Kidney (tissue), 14 donors: ENCODE results near the gene LMTK2. TPM values are rescaled to one million over a fixed set of nuclear protein-coding genes. Genes with fewer than 3 reads are reported as not detected.

Experiments
- DNase-seq, 5 donors: peaks; one replicate each; pipeline ENCODE4 v3.0.0-alpha.2; 2013 to 2020
- FAIRE-seq: peaks from 2 replicates; lab custom pipeline; 2012; peaks lifted over from hg19 to GRCh38; lab: Jason Lieb, UNC
- H3K27ac ChIP-seq, 2 donors: one replicate each; pipeline ENCODE4 v1.7.0; 2013; ENCODE audit warnings: low read depth in 2 of 2, low read length in 2 of 2, inconsistent platforms in 1 of 2
- H3K27me3 ChIP-seq: one replicate; pipeline ENCODE4 v1.7.1; 2013; ENCODE audit warnings: low read length, inconsistent platforms; ENCODE audit not compliant: control insufficient read depth, insufficient read depth
- H3K36me3 ChIP-seq, 3 donors: one replicate each; pipeline versions ENCODE4 v1.7.0 to v1.7.1; 2013; ENCODE audit warnings: low read length in 3 of 3, control low read depth in 1 of 3, inconsistent platforms in 1 of 3; ENCODE audit not compliant: insufficient read depth in 3 of 3, control insufficient read depth in 2 of 3
- H3K4me1 ChIP-seq, 3 donors: one replicate each; pipeline versions ENCODE4 v1.7.0 to v1.7.1; 2013; ENCODE audit warnings: low read length in 3 of 3, inconsistent platforms in 1 of 3, low read depth in 1 of 3; ENCODE audit not compliant: control insufficient read depth in 2 of 3, insufficient read depth in 2 of 3
- H3K4me3 ChIP-seq, 3 donors: one replicate each; pipeline versions ENCODE4 v1.7.0 to v1.8.1; 2013; ENCODE audit warnings: low read length in 3 of 3, control low read depth in 1 of 3, inconsistent platforms in 1 of 3
- H3K9ac ChIP-seq, 3 donors: one replicate each; pipeline versions ENCODE4 v1.7.0 to v1.7.1; 2013; ENCODE audit warnings: low read length in 3 of 3, control low read depth in 1 of 3, inconsistent platforms in 1 of 3
- H3K9me3 ChIP-seq, 3 donors: one replicate each; pipeline versions ENCODE4 v1.7.0 to v1.7.1; 2013; ENCODE audit warnings: low read length in 3 of 3, control low read depth in 1 of 3, inconsistent platforms in 1 of 3; ENCODE audit not compliant: control insufficient read depth in 2 of 3, insufficient read depth in 1 of 3
- intact Hi-C: fragments of 100-400 bp; cut with DNase I; formaldehyde crosslinking; loops from one replicate; pipeline ENCODE4 v1.11.1; 2022
- polyA plus RNA-seq: library from polyadenylated mRNA; stranded (reverse); fragments of 350-450 nt; fragmentation: Illumina TruSeq; extraction: RNeasy Lipid Tissue Mini Kit (QIAGEN cat#74804); gene quantifications from one replicate; pipeline ENCODE4 v1.2.3, GENCODE V29; 2014; ENCODE audit warnings: low read depth, low replicate concordance; ENCODE audit not compliant: insufficient read depth
- total RNA-seq: library from RNA; stranded (reverse); fragmentation: NEBNext Ultra II Directional; extraction: Animal tissue kit (Norgen Biotek cat#: 25700); gene quantifications from one replicate; pipeline ENCODE4 v1.2.1, GENCODE V29; 2021
- TF ChIP-seq, protein P1 (sequence below): IDR thresholded peaks from 3 replicates; pipeline ENCODE4 v1.5.1; 2012; ENCODE audit warnings: mild to moderate bottlenecking, moderate library complexity, borderline replicate concordance; ENCODE audit not compliant: insufficient read depth; ENCODE audit errors: extremely low read depth
- donor health status: control.
- donor health status: control.
- donor health status: control.
- donor health status: control.
- donor health status: control.
- donor health status: DM: yes; HTN: yes; CAD: no.
- donor health status: Normal renal cell carcinoma (clear cell type).

Gene LMTK2
- total and polyA plus RNA-seq, 2 donors from 2014 or later, result 3.3 to 24.8 TPM

DNA sequence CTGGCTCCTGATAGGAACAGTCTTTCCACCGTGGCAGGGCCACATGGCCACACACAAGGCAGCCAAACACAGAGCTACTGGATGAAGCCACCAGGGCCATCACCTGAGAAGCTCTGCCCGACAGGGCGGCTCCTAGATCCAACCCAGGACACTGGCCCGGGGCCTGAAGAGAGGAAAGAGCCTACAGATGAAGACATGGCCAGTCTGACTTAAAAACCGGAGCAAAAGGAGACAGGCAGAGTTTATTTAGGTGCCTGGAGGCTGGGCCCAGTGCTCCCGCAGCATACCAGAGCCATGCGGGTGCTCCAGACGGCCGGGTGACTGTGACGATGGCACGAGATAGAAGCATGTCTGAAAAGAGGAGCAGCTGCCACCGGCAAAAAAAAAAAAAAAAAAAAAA lies 141.5 kb downstream of the LMTK2 start:
- intact Hi-C loops, result no loop called here
- Histone ChIP-seq H3K9ac (no peak overlapping the region), H3K4me1 (peaks cover 0 to 14% (median 9%) of the 10 kb centered on the region in 3 donors), H3K27ac (peak overlapping the region in 1 of 2 donors; percentile 36), H3K27me3 (no peaks in the 10 kb centered on the region), H3K36me3 (peaks cover 0 to 3% (median 0%) of the 10 kb centered on the region in 3 donors), H3K4me3 (no peak overlapping the region), H3K9me3 (no peaks in the 10 kb centered on the region)
- DNase-seq (no peak), FAIRE-seq (no peak)
- TF ChIP-seq, protein P1, sequence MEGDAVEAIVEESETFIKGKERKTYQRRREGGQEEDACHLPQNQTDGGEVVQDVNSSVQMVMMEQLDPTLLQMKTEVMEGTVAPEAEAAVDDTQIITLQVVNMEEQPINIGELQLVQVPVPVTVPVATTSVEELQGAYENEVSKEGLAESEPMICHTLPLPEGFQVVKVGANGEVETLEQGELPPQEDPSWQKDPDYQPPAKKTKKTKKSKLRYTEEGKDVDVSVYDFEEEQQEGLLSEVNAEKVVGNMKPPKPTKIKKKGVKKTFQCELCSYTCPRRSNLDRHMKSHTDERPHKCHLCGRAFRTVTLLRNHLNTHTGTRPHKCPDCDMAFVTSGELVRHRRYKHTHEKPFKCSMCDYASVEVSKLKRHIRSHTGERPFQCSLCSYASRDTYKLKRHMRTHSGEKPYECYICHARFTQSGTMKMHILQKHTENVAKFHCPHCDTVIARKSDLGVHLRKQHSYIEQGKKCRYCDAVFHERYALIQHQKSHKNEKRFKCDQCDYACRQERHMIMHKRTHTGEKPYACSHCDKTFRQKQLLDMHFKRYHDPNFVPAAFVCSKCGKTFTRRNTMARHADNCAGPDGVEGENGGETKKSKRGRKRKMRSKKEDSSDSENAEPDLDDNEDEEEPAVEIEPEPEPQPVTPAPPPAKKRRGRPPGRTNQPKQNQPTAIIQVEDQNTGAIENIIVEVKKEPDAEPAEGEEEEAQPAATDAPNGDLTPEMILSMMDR, result no peak

DNA sequence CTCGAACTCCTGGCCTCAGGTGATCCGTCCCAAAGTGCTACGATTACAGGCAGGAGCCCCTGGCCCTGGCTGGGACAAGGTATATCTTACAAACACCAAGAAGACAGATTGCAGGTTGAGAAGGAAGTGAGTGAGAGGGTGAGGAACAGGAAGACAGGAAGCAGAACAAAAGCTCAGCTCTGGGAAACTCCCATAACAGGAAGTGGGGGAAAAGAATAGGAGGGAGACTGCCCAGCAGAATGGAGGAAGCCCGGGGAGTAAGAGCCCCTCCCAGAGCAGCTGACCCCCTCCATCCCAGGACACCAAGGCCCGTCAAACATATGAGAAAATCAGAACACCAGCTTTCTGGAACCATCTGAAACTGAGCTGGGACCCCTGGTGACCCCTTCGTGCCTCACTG lies 142.4 kb downstream of the LMTK2 start:
- TF ChIP-seq, protein P1, result no peak
- Histone ChIP-seq H3K9ac (no peak overlapping the region), H3K27ac (peak overlapping the region; percentile 11 to 47), H3K27me3 (no peaks in the 10 kb centered on the region), H3K4me1 (peaks cover 0 to 14% (median 12%) of the 10 kb centered on the region in 3 donors), H3K36me3 (peaks cover 0 to 3% (median 0%) of the 10 kb centered on the region in 3 donors), H3K9me3 (no peaks in the 10 kb centered on the region), H3K4me3 (no peak overlapping the region)
- no peak for FAIRE-seq
- DNase-seq, result no peak
- intact Hi-C loops, result no loop called here

DNA sequence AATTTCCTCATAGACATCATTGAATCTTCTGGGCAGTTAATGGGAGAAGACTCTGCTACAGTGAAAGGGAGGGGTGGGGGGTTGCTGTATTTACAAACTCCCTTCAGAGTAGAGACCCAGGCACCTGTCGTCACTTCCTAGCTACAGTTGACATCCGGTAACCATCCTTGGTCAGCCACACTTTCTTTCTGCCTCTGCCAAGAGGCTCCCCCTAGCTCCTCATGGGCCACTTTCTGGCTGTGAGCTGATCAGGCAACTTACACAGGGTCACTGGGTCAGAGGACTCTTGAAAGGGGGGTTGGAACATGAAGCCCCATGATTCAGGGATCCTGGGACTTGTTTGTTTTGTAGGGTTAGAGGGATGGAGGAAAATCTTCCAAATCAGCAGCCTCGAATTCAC lies 144.1 kb downstream of the LMTK2 start:
- Histone ChIP-seq H3K9ac (peak overlapping the region in 1 of 3 donors; percentile 77), H3K4me3 (peak overlapping the region in 2 of 3 donors; percentile 70 to 97), H3K27me3 (no peaks in the 10 kb centered on the region), H3K36me3 (no peaks in the 10 kb centered on the region), H3K27ac (no peak overlapping the region), H3K9me3 (no peaks in the 10 kb centered on the region), H3K4me1 (peaks cover 0 to 14% (median 12%) of the 10 kb centered on the region in 3 donors)
- intact Hi-C loops, result no loop called here
- TF ChIP-seq, protein P1, result no peak
- DNase-seq (no peak), FAIRE-seq (no peak)

DNA sequence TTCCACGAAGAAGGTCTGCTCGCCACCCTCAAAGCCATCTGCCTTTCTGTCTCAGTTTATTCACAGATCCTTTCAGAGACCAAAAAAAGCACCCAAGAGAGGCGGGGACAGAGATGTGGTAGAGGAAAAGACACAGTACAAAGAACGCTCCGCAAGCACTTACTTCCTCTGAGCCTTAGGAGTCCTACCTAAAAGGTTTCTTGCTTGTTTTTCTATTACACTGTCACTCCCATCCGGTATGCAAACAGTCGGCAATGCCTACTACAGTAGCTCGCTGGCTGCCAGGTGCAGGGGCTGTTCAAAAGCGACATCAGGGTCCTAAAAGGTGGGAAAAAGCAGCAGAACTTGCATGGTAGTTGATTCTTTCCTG lies 144.6 kb downstream of the LMTK2 start:
- Histone ChIP-seq H3K4me1 (peaks cover 0 to 14% (median 12%) of the 10 kb centered on the region in 3 donors), H3K9ac (peak overlapping the region in 2 of 3 donors; percentile 77 to 90)
- peak in 1 of 5 donors; percentile 23 for DNase-seq

More for the DNA sequence above, 144.6 kb downstream of the LMTK2 start:
- Histone ChIP-seq H3K36me3 (no peaks in the 10 kb centered on the region), H3K27ac (peak overlapping the region; percentile 75 to 89), H3K27me3 (no peaks in the 10 kb centered on the region), H3K9me3 (no peaks in the 10 kb centered on the region), H3K4me3 (peak overlapping the region; percentile 70 to 97 (median 86))
- TF ChIP-seq, protein P1, result no peak
- FAIRE-seq, result no peak
- intact Hi-C loops, result no loop called here
